HepG2 (cell line): ENCODE results near the gene TLE2. TPM values are rescaled to one million over a fixed set of nuclear protein-coding genes. Genes with fewer than 3 reads are reported as not detected.

Source experiments
- ATAC-seq: fragments of 200-7000 bp; cut with Tn5 transposase; 3 replicates; pipeline ENCODE4 v1.9.1; 2020; ENCODE audit warnings: mild to moderate bottlenecking, moderate library complexity
- BruUV-seq: library from RNA; stranded (reverse); fragments of 400-500 nt; replicated peaks from 2 replicates; lab custom pipeline; 2021; lab: Mats Ljungman, UMichigan
- CTCF ChIA-PET: fragments of 300-600 bp; formaldehyde crosslinking; extraction: SDS; loops from one replicate; lab custom pipeline; 2021; ENCODE audit warnings: low total read pairs, inconsistent platforms, low intra/inter-chr PET ratio; lab: Yijun Ruan, JAX
- POLR2A ChIA-PET: fragments of 350-600 bp; sonication (Branson Sonifier 250); formaldehyde crosslinking; loops from one replicate; lab custom pipeline; 2020; ENCODE audit warnings: antibody characterized with exemption, inconsistent platforms; lab: Yijun Ruan, JAX
- DNase-seq: peaks from one replicate; pipeline ENCODE4 v3.0.0-alpha.2; 2015; ENCODE audit warnings: low spot score
- FAIRE-seq: peaks from 3 replicates; lab custom pipeline; 2011; peaks lifted over from hg19 to GRCh38; lab: Jason Lieb, UNC
- H2AFZ ChIP-seq: one replicate; pipeline ENCODE4 v1.6.1; 2011; ENCODE audit warnings: low read length, inconsistent platforms
- H3K27ac ChIP-seq: fragments of 300-600 bp; 3 replicates; pipeline ENCODE4 v1.8.0; 2011; ENCODE audit warnings: mixed run types, mild to moderate bottlenecking, mixed read lengths, low read length, inconsistent platforms; ENCODE audit not compliant: insufficient read depth; ENCODE audit errors: extremely low read length
- H3K27me3 ChIP-seq, 2 experiments: fragments of 200-600 bp in 1 of 2; 2 replicates in 1 of 2; 3 replicates in 1 of 2; pipeline versions ENCODE4 v1.6.0 to v1.8.0; 2011; ENCODE audit warnings: low read length in 2 of 2, mild to moderate bottlenecking in 2 of 2, moderate library complexity in 2 of 2, inconsistent platforms in 1 of 2; ENCODE audit not compliant: insufficient read depth in 2 of 2, control insufficient read depth in 1 of 2
- H3K36me3 ChIP-seq, 2 experiments: fragments of 200-600 bp in 1 of 2; replicated peaks in 1 of 2; 2 replicates in 1 of 2; 3 replicates in 1 of 2; pipeline versions ENCODE4 v1.5.1 to v1.8.0; 2011; ENCODE audit warnings: low read length in 2 of 2, inconsistent platforms in 1 of 2; ENCODE audit not compliant: insufficient read depth in 2 of 2, control insufficient read depth in 1 of 2
- H3K4me1 ChIP-seq: 2 replicates; pipeline ENCODE4 v1.5.1; 2012; ENCODE audit warnings: low read length, inconsistent platforms; ENCODE audit not compliant: insufficient read depth
- H3K4me2 ChIP-seq: 2 replicates; pipeline ENCODE4 v1.6.0; 2011; ENCODE audit warnings: low read depth, low read length, inconsistent platforms
- H3K4me3 ChIP-seq, 3 experiments: fragments of 200-600 bp in 1 of 3; sonication (generic), shearing (Covaris generic) in 1 of 3; replicated peaks in 1 of 3; 2 replicates each; pipeline ENCODE4 v1.5.1; 2011 to 2016; ENCODE audit warnings: low read length in 3 of 3, inconsistent platforms in 2 of 3, low read depth in 2 of 3, mild to moderate bottlenecking in 2 of 3, control low read depth in 1 of 3, mixed read lengths in 1 of 3; ENCODE audit not compliant: insufficient read depth in 1 of 3
- H3K79me2 ChIP-seq: one replicate; pipeline ENCODE4 v1.6.1; 2011; ENCODE audit warnings: low read length, inconsistent platforms; ENCODE audit not compliant: insufficient read depth
- H3K9ac ChIP-seq: 2 replicates; pipeline ENCODE4 v1.6.0; 2011; ENCODE audit warnings: mild to moderate bottlenecking, low read depth, low read length, inconsistent platforms; ENCODE audit not compliant: insufficient read depth
- H3K9me3 ChIP-seq: 2 replicates; pipeline ENCODE4 v1.5.1; 2012; ENCODE audit warnings: mild to moderate bottlenecking, low read length
- H4K20me1 ChIP-seq: 2 replicates; pipeline ENCODE4 v1.6.0; 2011; ENCODE audit warnings: inconsistent platforms, mild to moderate bottlenecking, low read length, moderate library complexity; ENCODE audit not compliant: insufficient read depth
- MED1 ChIP-seq: sonication (generic); formaldehyde crosslinking; IDR thresholded peaks from 2 replicates; pipeline ENCODE4 v1.4.0; 2020; ENCODE audit warnings: missing genetic modification reagents
- PRDM4 ChIP-seq: sonication (generic); formaldehyde crosslinking; IDR thresholded peaks from 2 replicates; pipeline ENCODE4 v1.9.0; 2021; ENCODE audit warnings: missing genetic modification reagents, borderline replicate concordance
- REST ChIP-seq, 2 experiments: IDR thresholded peaks; 2 replicates each; pipeline ENCODE4 v1.6.1; 2011 to 2012; ENCODE audit warnings: low read length in 2 of 2, borderline replicate concordance in 1 of 2, low read depth in 1 of 2, mild to moderate bottlenecking in 1 of 2, moderate library complexity in 1 of 2
- RFX1 ChIP-seq: fragments of 450-650 bp; IDR thresholded peaks from 2 replicates; pipeline ENCODE4 v1.6.1; 2017
- WGBS: methylation state at CpG from one replicate; pipeline ENCODE4 v1.1.6; 2017; ENCODE audit warnings: low lambda C conversion rate; 5-methylcytosine and 5-hydroxymethylcytosine counted together
- in situ Hi-C: cut with HindIII; loops from 2 replicates; pipeline ENCODE4 v1.10.0; 2017; ENCODE audit warnings: low pct_unique_long_range_greater_than_20kb; ENCODE audit not compliant: extremely low pct_ligation_motif_present
- intact Hi-C: fragments of 100-400 bp; cut with micrococcal nuclease; formaldehyde crosslinking; loops from one replicate; pipeline ENCODE4 v1.10.0; 2022; ENCODE audit not compliant: unreplicated experiment
- polyA plus RNA-seq, 8 experiments: library from polyadenylated mRNA; depleted of rRNA in 3 of 8; stranded (reverse) in 7 of 8; unstranded in 1 of 8; fragments of >200 nt; fragmentation: Illumina TruSeq in 4 of 8; extraction: Trizol in 4 of 8; gene quantifications; 2 replicates each; pipeline versions ENCODE4 v1.2.1 to v1.2.3, GENCODE V29; 2011 to 2016; ENCODE audit warnings: low read depth in 4 of 8, missing spikeins in 1 of 8, mixed read lengths in 1 of 8; ENCODE audit not compliant: insufficient read depth in 1 of 8
- total RNA-seq, 5 experiments: library from RNA; depleted of rRNA; stranded (reverse); fragments of >200 nt; fragmentation: Illumina TruSeq; extraction: Trizol; gene quantifications; 2 replicates each; pipeline ENCODE4 v1.2.3, GENCODE V29; 2016; ENCODE audit warnings: low read depth in 1 of 5

The TLE2 gene
- total and polyA plus RNA-seq, 2 of the 13 experiments (the other 11 are each of a cell fraction or from before 2014, with no cell fraction given): 0.07 to 0.81 TPM

GRCh38 chr19:3012621-3013262 is 16.3 kb downstream of the TLE2 start:
- Histone ChIP-seq H3K4me2 (no peak overlapping the region), H3K4me1 (peaks cover 17% of the 10 kb centered on the region), H3K9ac (no peak overlapping the region), H2AFZ (no peak overlapping the region), H3K79me2 (no peaks in the 10 kb centered on the region), H3K27ac (no peak overlapping the region), H3K36me3 (no peaks in the 10 kb centered on the region), H3K4me3 (no peak overlapping the region)
- BruUV-seq: no TSS peak
- WGBS: 52% methylated on average over 9 of the region's 16 CpGs
- no peak for DNase-seq
- POLR2A ChIA-PET: no interaction called here
- no peak for TF ChIP-seq MED1 (CRISPR knock-in tag)
- peak; percentile 99 for TF ChIP-seq PRDM4 (CRISPR knock-in tag)
- TF ChIP-seq REST (IDR thresholded peaks at IDR 0.05; ENCODE audit: borderline replicate concordance in 1 of 2, low read depth in 1 of 2, low read length in 2 of 2): no peak
- TF ChIP-seq RFX1: peak; percentile 51; the same call in 1 of the 2 replicates
- TF ChIP-seq, all 625 proteins: peak for 2
- intact Hi-C loops: no loop called here
- no peaks in the 10 kb centered on the region for H4K20me1 ChIP-seq
- FAIRE-seq (no peak), ATAC-seq (no peak)
- CTCF ChIA-PET: no interaction called here
- peaks cover 2 to 13% of the 10 kb centered on the region in 2 experiments; a peak in 3 of 5 replicates for H3K27me3 ChIP-seq
- in situ Hi-C loops: no loop called here
- no peaks in the 10 kb centered on the region for H3K9me3 ChIP-seq
